DMS 273 (cell line): ENCODE measurements around the gene GJD4.

Experiments
- DNase-seq: peaks from one replicate; lab custom pipeline; 2025; ENCODE audit not compliant: unreplicated experiment; lab: John Stamatoyannopoulos, UW

GJD4 gene

DNA sequence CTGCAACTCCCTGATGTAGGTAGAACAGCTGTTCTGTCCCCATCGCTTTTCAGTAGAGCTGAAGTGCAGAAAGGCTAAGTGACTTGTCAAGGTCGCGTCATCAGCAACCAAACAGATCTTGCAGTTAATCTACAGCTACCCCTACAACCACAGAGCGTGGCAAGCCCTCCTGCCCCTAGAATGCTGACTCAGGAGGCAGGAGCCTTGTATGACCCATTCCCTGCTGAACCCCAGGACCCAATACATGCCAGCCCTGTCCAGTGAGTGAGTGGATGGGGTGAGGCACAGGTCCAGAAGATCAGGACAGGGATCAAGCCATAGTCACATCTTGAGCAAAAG, 26.6 kb upstream of the GJD4 start:
- DNase-seq: no peak

DNA sequence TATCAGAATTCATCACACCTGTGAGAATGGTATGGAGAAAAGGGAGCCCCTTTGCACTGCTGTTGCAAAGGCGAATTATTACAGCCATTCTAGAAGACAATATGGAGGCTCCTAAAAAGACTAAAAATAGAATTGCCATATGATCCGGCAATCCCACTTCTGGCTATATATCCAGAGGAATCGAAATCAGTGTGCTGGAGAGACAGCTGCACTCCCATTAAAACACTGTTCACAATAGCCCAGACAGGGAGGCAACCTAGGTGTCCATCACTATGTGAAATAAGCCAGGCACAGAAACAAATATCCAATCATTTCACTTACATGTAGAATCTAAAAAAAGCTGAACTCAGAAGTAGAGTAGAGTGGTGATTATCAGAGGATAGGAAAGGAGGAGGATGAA, 26.0 kb upstream of the GJD4 start:
- no peak for DNase-seq

DNA sequence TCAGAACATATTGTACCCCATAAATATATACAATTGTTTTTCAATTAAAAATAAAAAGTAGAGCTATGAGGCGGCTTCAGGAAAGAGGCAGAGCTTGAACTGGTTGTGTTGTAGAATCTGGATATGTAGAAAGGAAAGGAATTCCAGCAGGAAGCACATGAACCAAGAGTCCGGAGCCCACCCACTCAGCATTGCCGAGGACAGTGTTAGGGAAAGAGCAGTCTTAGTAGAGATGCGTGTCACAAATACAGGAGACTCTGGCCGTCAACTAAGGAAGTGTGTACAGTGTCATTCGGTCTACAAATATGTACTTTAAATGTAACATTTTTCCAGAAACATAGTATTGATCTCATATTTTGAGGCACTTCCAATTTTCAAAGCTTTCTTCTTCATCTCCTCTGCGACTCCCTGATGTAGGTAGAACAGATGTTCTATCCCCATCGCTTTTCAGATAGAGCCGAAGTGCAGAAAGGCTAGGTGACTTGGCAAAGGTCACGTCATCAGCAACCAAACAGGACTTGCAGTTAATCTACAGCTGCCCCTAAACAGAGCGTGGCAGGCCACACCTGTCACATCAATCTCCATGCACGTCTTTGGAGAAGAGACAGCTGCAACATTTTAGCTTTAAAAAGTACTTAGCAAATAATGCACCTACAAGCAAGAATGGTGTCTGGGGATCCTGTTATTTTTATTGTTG, 25.3 kb upstream of the GJD4 start:
- DNase-seq: peak; percentile 3

DNA sequence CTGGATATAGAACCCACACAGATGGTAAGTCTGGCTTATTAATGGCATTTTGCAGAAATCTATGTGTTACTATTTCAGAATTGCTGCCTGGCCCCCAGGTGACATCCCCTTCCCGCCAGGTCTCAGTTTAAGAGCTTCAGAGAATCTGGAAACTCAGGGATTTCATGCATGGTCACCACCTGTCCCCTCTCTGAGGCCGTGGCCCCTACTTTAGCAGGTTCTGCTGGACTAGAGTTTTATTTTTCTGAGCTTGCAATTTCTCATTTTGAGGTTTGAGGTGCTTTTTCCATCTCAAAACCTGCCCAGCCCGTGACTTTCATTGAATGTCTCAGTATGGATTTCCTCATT, 24.7 kb upstream of the GJD4 start:
- no peak for DNase-seq

DNA sequence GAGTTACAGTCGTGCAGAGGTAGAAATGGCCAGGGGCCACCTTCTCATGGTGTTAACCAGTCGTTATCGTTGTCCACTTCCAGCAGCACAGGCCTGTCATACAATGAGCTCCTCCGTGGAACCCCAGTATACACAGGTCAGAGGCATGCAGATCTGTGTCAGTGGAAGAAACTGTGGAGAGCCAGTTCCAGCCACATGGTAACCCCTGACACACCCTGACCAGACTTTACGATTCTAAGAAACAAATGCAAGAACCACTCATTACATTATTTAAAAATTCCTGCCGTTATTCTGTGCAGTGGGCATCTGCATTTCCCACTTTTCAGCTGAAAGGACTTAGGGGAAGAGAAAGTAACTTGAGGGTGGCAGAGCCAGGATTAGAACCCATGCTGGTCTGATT, 23.5 kb upstream of the GJD4 start:
- DNase-seq: no peak

DNA sequence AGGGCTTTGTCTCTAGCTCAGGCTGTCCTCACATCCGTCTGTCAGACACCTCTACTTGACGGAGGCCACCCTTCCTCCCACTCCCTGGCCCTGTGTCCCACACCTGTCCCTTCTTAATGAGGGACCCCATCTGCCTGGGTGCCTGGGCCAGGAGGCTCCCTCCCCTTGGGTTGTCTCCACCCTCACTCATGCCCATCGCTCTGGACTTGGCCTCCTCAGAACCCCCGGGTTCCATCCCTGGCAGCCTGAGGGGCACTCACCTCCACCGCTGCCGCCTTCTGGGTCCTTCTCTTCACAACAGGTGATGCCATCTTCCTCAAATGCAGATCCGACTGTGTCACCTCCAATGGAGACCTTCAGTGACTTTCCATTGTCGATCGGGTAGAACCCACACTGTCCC, 20.2 kb upstream of the GJD4 start:
- no peak for DNase-seq

DNA sequence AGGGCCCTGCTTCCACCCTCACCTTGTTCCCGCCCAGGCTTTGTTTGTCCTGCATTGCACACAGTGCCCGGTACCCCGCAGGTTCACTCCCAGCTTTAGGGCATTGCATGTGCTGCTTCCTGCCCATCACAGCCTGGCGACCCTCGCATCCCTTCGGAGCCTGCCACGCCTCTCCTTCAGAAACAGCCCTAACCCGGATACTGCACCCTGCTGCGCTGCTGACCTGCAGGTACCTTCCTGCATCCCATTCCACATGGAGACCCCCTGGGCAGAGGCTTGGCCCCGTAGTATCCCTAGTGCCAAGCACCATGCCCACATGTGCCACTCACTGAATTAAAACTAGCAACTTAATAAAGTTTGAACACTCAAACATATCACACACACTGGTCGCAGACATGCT, 19.8 kb upstream of the GJD4 start:
- no peak for DNase-seq

DNA sequence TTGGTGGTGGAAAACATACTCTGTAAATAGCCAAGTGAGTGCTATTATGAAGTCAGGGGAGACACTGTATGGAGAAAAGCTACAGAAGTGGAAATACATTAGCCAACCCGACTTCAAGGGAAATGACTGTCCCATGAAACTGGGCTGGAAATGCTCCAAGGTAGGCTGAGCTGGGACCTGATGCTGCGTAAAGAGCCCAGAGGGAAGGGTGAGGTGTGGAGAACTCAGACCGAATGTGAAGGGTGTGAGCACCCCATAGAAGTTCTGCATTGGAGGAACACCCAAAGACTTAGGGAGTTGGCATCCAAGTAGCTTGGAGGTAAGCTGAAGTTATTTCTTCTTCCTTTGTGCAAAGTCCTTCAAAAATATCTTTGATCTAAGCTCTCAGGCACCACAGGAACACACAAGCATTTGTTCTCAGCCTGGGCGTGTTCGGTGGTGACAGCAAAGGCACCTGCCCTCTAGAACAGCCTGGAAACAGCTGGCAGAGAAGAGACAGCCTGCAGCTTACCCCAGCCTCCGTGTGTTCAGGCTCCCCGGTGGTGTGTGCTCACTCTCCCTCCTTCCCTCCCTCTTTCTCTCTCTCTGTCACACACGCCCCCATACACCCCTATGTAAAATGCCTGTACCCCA, 19.1 kb upstream of the GJD4 start:
- DNase-seq: no peak

DNA sequence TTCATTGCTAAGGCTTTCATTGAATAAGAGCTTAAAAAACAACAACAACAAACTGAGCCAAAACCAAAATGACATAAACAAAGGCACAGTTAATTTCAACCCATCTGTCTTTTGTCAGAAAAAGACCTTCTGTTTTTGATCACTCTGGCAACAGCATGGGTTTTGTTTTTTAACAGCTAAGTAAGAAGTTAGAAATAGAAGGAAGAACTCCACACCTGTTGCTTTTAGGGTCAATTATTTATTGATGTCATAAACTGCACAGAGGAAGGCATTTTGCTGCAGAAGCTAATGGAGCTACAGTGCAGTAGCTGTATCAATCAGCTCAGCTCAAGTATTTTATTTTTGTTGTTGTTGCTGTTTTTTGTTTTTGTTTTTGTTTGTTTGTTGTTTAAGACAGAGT, 16.3 kb upstream of the GJD4 start:
- no peak for DNase-seq

DNA sequence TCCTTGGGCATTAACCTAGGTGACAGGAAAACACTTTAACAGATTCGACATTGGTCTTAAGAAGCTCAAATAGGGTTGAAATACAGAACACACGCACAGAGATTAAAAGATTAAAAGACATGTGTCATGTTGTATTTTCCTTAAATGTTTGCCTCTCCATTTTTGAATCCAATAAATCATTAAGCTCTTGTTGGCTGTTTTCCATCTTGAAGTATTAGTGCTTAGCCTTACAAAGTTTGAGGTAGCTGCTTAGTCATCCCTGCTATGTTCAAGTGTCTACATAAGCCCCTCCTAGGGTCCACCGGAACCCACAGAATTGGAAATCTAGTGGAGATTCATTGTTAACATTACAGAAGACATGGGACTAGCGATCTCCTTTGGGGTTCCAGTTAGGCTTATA, 12.7 kb upstream of the GJD4 start:
- DNase-seq: no peak

DNA sequence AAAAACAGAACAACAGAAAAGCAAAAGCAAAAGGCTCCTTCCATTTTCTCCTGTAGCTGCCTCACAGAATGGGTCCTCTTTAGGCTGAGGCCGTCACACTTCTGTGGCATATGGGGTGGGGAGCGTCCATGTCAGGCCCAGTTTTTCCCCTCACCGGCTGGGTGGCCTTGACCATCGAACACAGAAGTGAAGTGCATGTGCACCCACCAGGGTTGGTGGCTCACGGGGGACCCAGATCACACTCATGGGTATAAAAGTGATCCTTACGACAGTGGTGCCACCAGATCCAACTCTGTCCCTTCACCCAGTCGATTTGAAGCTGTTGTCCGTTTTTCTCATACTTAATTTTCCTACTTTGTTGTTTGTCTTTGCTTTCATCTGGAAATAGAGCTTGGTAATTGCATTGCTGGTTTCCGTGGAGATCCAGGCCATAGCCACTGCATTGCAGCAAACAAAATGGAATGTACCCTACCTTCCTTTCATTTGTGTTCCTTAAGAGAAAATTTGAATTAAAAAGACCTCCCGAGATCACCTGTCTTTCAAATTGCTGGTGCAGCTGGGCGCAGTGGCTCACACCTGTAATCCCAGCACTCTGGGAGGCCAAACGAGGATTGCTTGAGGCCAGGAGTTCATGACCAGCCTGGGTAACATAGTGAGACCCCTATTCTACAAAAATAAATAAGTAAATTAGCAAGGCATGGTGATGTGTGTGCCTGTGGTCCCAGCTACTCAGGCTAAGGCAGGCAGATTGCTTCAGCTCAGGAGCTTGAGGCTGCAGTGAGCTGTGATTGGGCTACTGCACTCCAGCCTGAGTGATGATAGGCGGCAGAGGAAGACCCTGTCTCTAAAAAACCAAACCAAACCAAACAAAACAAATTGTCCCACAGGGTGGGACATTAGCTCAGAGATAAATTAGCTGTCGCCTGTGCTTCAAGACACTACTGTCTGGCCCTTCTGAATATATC, 10.7 kb upstream of the GJD4 start:
- DNase-seq: no peak

DNA sequence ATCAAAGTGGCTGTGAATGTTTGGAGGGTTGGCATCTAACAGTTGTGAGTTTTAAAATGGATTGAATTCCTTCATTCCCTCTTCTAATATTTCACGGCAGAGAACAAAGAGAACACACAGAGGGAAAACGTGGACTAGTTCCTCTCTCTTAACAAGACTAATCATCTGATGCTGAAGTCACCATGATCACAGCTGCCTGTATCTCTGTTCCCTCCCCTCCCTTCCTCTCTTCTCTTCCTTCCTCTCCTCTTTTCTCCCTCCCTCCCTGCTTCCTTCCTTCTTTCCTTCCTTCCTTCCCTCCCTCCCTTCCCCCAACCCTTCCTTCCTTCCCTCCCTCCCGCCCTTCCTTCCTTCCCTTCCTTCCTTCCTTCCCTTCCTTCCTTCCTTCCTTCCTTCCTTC, 10.0 kb upstream of the GJD4 start:
- no peak for DNase-seq

DNA sequence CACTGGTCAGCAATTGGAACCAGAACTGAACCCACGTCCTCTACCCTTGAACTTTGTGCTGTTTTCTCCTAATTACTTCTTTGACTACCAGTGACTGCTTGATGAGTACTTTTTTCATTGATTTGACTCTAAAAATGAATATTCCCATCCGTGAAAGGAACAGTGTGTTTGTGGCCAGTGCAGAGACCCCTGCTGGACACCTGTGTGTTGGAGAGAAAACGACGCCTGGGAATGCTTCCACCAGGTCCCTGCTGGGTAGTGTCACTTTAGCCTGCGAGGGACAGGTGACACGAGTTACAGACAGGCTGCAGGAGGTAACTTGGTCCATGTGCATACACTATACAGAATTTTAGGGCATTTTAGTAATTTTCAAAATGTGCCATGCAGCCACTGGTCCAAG, 6.8 kb upstream of the GJD4 start:
- peak; percentile 4 for DNase-seq

DNA sequence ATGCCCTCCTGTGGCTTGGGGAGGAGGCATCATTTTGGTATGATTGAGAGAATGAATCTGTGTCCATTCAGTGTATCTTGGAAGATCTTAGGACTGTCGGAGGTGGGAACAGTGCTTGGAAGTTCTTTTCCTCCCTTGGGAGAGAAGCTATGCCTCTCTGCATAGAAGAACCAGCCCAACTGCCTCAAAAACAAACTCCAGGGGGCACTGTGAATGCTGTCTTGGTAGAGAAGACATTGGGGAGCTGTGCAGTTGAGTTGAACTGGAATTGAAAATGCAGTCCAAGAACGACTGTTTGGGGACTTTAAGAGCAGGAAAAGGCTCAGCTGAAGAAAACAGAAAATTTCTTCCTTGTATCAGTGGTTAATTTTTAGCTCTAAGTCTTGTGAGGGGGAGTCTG, 4.9 kb upstream of the GJD4 start:
- peak; percentile 16 for DNase-seq

DNA sequence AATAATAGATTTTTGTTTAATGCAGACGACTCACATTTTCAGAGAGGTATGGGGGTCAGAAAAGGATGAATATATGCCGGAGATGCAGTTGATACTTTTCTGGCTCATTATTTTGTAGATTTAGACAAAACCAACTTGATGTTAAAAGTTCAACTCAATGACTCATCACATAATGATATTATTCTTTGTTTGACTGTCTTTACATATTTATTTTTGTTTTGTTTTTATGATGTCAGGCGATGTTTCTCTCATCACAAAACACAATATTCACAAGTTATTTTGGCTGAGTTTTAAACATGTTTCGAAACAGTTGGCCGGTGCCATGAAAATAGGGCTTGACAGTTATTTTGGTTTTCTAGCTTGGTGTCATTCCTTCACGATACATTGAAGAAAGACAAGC, 1.3 kb downstream of the GJD4 start:
- DNase-seq: no peak

DNA sequence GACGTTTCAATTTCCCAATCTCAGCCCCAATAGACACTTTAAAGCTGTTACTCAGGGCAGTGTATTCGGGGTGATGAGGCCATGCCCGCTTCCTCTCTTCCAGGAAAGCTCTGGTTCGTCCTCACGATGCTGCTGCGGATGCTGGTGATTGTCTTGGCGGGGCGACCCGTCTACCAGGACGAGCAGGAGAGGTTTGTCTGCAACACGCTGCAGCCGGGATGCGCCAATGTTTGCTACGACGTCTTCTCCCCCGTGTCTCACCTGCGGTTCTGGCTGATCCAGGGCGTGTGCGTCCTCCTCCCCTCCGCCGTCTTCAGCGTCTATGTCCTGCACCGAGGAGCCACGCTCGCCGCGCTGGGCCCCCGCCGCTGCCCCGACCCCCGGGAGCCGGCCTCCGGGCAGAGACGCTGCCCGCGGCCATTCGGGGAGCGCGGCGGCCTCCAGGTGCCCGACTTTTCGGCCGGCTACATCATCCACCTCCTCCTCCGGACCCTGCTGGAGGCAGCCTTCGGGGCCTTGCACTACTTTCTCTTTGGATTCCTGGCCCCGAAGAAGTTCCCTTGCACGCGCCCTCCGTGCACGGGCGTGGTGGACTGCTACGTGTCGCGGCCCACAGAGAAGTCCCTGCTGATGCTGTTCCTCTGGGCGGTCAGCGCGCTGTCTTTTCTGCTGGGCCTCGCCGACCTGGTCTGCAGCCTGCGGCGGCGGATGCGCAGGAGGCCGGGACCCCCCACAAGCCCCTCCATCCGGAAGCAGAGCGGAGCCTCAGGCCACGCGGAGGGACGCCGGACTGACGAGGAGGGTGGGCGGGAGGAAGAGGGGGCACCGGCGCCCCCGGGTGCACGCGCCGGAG, 2.6 kb downstream of the GJD4 start:
- DNase-seq: peak; percentile 26

DNA sequence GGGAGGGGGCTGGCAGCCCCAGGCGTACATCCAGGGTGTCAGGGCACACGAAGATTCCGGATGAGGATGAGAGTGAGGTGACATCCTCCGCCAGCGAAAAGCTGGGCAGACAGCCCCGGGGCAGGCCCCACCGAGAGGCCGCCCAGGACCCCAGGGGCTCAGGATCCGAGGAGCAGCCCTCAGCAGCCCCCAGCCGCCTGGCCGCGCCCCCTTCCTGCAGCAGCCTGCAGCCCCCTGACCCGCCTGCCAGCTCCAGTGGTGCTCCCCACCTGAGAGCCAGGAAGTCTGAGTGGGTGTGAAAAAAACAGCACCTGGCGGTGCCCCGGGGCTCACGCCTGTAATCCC, 3.2 kb downstream of the GJD4 start:
- DNase-seq: no peak

DNA sequence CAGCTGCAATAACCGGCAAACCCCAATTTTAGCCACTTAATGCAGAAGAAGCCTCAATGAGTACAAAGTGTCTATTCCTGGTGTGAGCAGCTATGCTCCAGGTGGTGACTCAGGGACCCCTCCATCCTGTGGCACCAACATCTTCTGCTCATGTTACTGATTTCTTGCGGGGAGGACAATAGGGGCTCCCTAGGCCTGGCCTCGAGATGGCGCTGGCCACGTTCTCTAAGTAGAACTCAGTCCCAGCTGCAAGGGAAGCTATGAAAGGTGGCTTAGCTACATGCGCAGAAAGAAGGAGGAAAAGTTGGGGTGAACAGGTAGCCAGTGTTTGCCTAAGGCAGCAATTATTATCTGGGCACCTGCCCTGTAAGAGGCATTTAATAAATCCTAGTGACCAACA, 6.6 kb downstream of the GJD4 start:
- DNase-seq: peak; percentile 2

DNA sequence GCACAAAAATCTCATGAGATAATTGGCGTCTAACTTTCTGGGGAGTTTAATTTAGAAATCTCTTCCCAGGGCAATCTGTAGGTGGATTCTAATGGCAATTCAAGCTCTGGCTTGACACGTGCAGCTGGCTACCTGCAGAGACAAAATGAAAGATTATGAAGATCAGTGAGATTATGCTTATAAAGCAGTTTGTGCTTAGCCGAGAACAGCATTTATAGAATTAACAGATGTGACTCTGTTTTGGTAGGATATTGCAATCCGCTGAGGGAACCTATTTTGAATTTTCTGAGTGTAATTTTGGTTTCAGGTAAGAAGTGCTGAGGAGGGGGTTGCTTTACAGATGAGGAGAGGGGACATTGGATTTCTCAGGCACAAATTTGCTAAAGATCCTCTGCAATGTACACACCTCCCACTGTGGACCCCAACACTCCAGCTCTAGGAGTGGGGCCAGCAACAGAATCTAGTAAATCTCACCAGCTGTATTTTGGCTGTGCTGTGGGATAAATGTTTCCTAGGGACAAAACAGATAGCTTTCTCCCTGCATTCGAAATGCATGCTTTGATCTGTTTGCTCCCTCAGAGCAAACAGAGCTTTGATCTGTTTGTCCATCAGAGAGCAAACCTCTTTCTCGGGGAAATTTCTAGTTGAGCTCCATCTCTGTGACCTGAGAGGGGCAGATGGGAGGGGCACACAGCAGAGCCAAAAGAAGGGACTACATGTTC, 7.4 kb downstream of the GJD4 start:
- no peak for DNase-seq

DNA sequence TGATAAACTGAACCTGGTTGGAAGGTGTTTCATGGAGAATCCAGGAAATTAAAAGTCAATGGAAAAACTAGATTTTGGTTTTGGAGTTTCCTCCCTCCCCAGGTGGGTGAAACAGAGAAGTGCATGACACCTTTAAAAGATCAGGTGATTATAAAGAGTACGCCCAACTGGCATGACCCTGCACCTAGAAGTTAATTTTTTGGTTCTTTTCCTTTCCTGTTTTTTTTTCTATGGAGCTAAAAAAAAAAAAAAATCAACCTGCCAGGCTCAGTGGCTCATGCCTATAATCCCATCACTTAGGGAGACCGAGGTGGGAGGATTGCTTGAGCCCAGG, 7.9 kb downstream of the GJD4 start:
- DNase-seq: no peak
